Measurements from ENCODE around the gene CDC42BPA.

CDC42BPA gene

GRCh38 chr1:226943156-226943555 lies 375.1 kb downstream of the CDC42BPA start:
- no peak for DNase-seq

- no peak for DNase-seq
Observed at GRCh38 chr1:226942392-226942791, 375.9 kb downstream of the CDC42BPA start.

- no peak for DNase-seq
Observed at GRCh38 chr1:226940806-226941067, 377.6 kb downstream of the CDC42BPA start.

GRCh38 chr1:226940029-226940805 lies 378.1 kb downstream of the CDC42BPA start, which contains the start of gene COQ8A:
COQ8A (plus strand) TSS chr1:226940294; CDS start chr1:226961386, 21,092 bp downstream.
- DNase-seq, result peak; percentile 99
